GM23338 (cell line): Measurements from ENCODE around the gene SLC1A3. TPM values are rescaled to one million over a fixed set of nuclear protein-coding genes. Genes with fewer than 3 reads are reported as not detected.

Source experiments
- ATAC-seq: fragments of 200-7000 bp; cut with Tn5 transposase; 3 replicates; pipeline ENCODE4 v1.9.1; 2020
- DNase-seq: peaks from one replicate; pipeline ENCODE4 v3.0.0-alpha.2; 2015; ENCODE audit warnings: low spot score
- H2AFZ ChIP-seq: fragments of 200-600 bp; sonication (generic); 2 replicates; pipeline ENCODE4 v1.8.0; 2016; ENCODE audit warnings: antibody characterized with exemption, mild to moderate bottlenecking, moderate library complexity
- H3F3A ChIP-seq: fragments of 200-600 bp; sonication (generic); replicated peaks from 2 replicates; pipeline ENCODE4 v1.8.0; 2017; ENCODE audit warnings: antibody characterized with exemption, mixed run types, low read depth
- H3K27ac ChIP-seq: fragments of 200-600 bp; sonication (generic); 2 replicates; pipeline ENCODE4 v1.6.1; 2016; ENCODE audit warnings: low read depth
- H3K27me3 ChIP-seq: fragments of 200-600 bp; sonication (generic); 2 replicates; pipeline ENCODE4 v1.8.0; 2016; ENCODE audit warnings: mild to moderate bottlenecking, mixed run types, moderate library complexity; ENCODE audit not compliant: insufficient read depth
- H3K36me3 ChIP-seq: fragments of 200-600 bp; sonication (generic); 2 replicates; pipeline ENCODE4 v1.8.0; 2016; ENCODE audit warnings: mild to moderate bottlenecking; ENCODE audit not compliant: insufficient read depth
- H3K4me1 ChIP-seq: fragments of 200-600 bp; sonication (generic); 2 replicates; pipeline ENCODE4 v1.8.0; 2016; ENCODE audit warnings: mild to moderate bottlenecking, moderate library complexity; ENCODE audit not compliant: insufficient read depth
- H3K4me2 ChIP-seq: fragments of 200-600 bp; sonication (generic); 2 replicates; pipeline ENCODE4 v1.7.1; 2017; ENCODE audit warnings: mixed run types
- H3K4me3 ChIP-seq: fragments of 200-600 bp; sonication (generic); 2 replicates; pipeline ENCODE4 v1.6.1; 2016; ENCODE audit warnings: mixed run types
- H3K79me2 ChIP-seq: fragments of 200-600 bp; sonication (generic); replicated peaks from 2 replicates; pipeline ENCODE4 v1.8.0; 2017; ENCODE audit warnings: mild to moderate bottlenecking; ENCODE audit not compliant: insufficient read depth
- H3K9me2 ChIP-seq: fragments of 200-600 bp; sonication (generic); 2 replicates; pipeline ENCODE4 v1.8.0; 2017; ENCODE audit not compliant: insufficient read depth
- H4K20me1 ChIP-seq: fragments of 200-600 bp; sonication (generic); replicated peaks from 2 replicates; pipeline ENCODE4 v1.8.0; 2017; ENCODE audit warnings: mild to moderate bottlenecking; ENCODE audit not compliant: insufficient read depth
- H3K27ac Mint-ChIP-seq: 2 replicates; pipeline ENCODE4 v1.8.0; 2020; ENCODE audit warnings: inconsistent platforms, mild to moderate bottlenecking, moderate library complexity, mixed read lengths
- H3K27me3 Mint-ChIP-seq: 3 replicates; pipeline ENCODE4 v1.8.0; 2022; ENCODE audit warnings: low read depth, mild to moderate bottlenecking, moderate library complexity, mixed read lengths, inconsistent platforms; ENCODE audit not compliant: insufficient read depth, poor library complexity
- H3K36me3 Mint-ChIP-seq: 3 replicates; pipeline ENCODE4 v1.8.0; 2021; ENCODE audit warnings: low read depth, mild to moderate bottlenecking, inconsistent platforms, moderate library complexity, mixed read lengths
- H3K4me1 Mint-ChIP-seq: 3 replicates; pipeline ENCODE4 v1.8.0; 2020; ENCODE audit warnings: mild to moderate bottlenecking, inconsistent platforms, mixed read lengths
- H3K4me3 Mint-ChIP-seq: 3 replicates; pipeline ENCODE4 v1.8.0; 2021; ENCODE audit warnings: moderate library complexity, mild to moderate bottlenecking, inconsistent platforms, mixed read lengths
- H3K9me3 Mint-ChIP-seq: 3 replicates; pipeline ENCODE4 v1.8.0; 2020; ENCODE audit warnings: moderate library complexity, mild to moderate bottlenecking, inconsistent platforms, mixed read lengths
- CREB1 ChIP-seq: fragments of 250-450 bp; sonication (Bioruptor Pico); IDR thresholded peaks from 2 replicates; pipeline ENCODE4 v1.5.0; 2020; ENCODE audit warnings: low read depth, mild to moderate bottlenecking, moderate library complexity
- EZH2 ChIP-seq: fragments of 200-600 bp; sonication (generic); IDR thresholded peaks from one replicate; pipeline ENCODE4 v1.8.0; 2017; ENCODE audit warnings: antibody characterized with exemption, mild to moderate bottlenecking, low read depth; ENCODE audit not compliant: unreplicated experiment
- EZH2phosphoT487 ChIP-seq: fragments of 200-600 bp; sonication (generic); IDR thresholded peaks from one replicate; pipeline ENCODE4 v1.8.1; 2018; ENCODE audit warnings: antibody characterized with exemption; ENCODE audit not compliant: unreplicated experiment
- JUNB ChIP-seq: IDR thresholded peaks from one replicate; pipeline ENCODE4 v1.6.1; 2016; ENCODE audit warnings: antibody characterized with exemption; ENCODE audit not compliant: unreplicated experiment
- NANOG ChIP-seq: IDR thresholded peaks from 2 replicates; pipeline ENCODE4 v1.6.1; 2016; ENCODE audit warnings: antibody characterized with exemption, borderline replicate concordance
- POLR2AphosphoS5 ChIP-seq: IDR thresholded peaks from 2 replicates; pipeline ENCODE4 v1.6.1; 2016; ENCODE audit warnings: antibody characterized with exemption, low read depth
- STAT1 ChIP-seq: IDR thresholded peaks from one replicate; pipeline ENCODE4 v1.6.1; 2016; ENCODE audit warnings: antibody characterized with exemption; ENCODE audit not compliant: unreplicated experiment
- ZNF114 ChIP-seq: fragments of 250-450 bp; sonication (Bioruptor Pico); IDR thresholded peaks from 2 replicates; pipeline ENCODE4 v1.5.0; 2020; ENCODE audit warnings: mild to moderate bottlenecking, moderate library complexity
- ZNF331 ChIP-seq: fragments of 250-450 bp; sonication (Bioruptor Pico); IDR thresholded peaks from 2 replicates; pipeline ENCODE4 v1.5.0; 2020; ENCODE audit warnings: low read depth, mild to moderate bottlenecking, moderate library complexity
- polyA plus RNA-seq: library from polyadenylated mRNA; unstranded; fragments of >200 nt; fragmentation: Nextera tagmentation; extraction: Ambion mirVana; gene quantifications from 2 replicates; pipeline ENCODE4 v1.2.1, GENCODE V29; 2016
- total RNA-seq: library from RNA; depleted of rRNA; stranded (reverse); fragments of >200 nt; shearing (Covaris generic); gene quantifications from 2 replicates; pipeline ENCODE4 v1.2.3, GENCODE V29; 2014
- TF ChIP-seq, protein P1 (sequence below), 2 experiments: fragments of 200-600 bp in 1 of 2; sonication (generic) in 1 of 2; conservative IDR thresholded peaks; 2 replicates each; pipeline versions ENCODE4 v1.5.1 to v1.6.1; 2016 to 2017; ENCODE audit warnings: antibody characterized with exemption in 2 of 2, low read depth in 2 of 2, mild to moderate bottlenecking in 2 of 2, moderate library complexity in 1 of 2
- TF ChIP-seq, protein P2 (sequence below): fragments of 250-450 bp; sonication (Bioruptor Pico); IDR thresholded peaks from 2 replicates; pipeline ENCODE4 v1.5.0; 2020; ENCODE audit warnings: mild to moderate bottlenecking, moderate library complexity
- TF ChIP-seq, protein P3 (sequence below): IDR thresholded peaks from 2 replicates; pipeline ENCODE4 v1.6.1; 2016; ENCODE audit warnings: antibody characterized with exemption
- TF ChIP-seq, protein P4 (sequence below): IDR thresholded peaks from one replicate; pipeline ENCODE4 v1.6.1; 2018; ENCODE audit warnings: antibody characterized with exemption; ENCODE audit not compliant: unreplicated experiment

SLC1A3 gene
- total and polyA plus RNA-seq, 2 experiments from 2014 or later: 29.0 to 40.7 TPM

DNA sequence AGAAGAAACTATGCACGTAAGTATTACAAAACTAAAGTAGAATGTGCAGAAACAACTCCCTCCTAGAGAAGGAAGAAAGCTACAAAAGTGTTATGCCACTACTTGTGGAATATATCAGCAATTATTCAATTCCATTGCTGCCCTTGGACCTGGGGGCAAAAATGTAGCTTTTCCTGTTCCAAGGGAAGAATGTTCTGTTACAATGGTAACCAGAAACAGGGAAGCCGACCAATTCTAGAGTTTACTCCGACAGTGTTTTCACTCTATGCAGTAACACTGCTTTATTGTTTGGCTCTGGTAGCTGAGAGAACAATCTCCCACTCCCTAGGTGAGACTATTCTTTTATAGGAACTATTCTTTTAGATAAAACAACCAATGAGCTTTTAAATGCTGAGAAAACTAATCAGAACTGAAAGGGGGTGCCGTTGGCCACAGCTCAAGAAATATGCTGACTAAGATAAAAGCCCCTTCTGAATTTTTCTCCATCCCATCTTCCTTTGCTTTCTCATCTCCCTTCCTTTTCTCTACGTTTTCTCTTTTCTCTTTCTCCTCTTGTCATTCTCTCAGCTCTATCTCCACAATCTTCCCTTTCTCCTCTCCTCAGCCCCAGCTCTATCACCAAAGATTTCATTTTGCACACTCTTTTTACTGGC lies 54.1 kb downstream of the SLC1A3 start:
- peaks cover 10% of the 10 kb centered on the region; the same call in 1 of the 2 replicates for H3K4me1 ChIP-seq
- no peaks in the 10 kb centered on the region for H3K79me2 ChIP-seq
- peaks cover 35% of the 10 kb centered on the region for H3K4me1 Mint-ChIP-seq
- no peaks in the 10 kb centered on the region for H3K9me3 Mint-ChIP-seq
- H3K36me3 ChIP-seq: no peaks in the 10 kb centered on the region
- no peaks in the 10 kb centered on the region for H3F3A ChIP-seq
- H3K27me3 Mint-ChIP-seq: no peaks in the 10 kb centered on the region
- no peaks in the 10 kb centered on the region for H3K27me3 ChIP-seq
- no peak overlapping the region; the same call in 1 of the 2 replicates for H3K27ac Mint-ChIP-seq
- no peak for TF ChIP-seq ZNF331
- TF ChIP-seq STAT1: no peak
- TF ChIP-seq POLR2AphosphoS5: no peak
- TF ChIP-seq, protein P1, sequence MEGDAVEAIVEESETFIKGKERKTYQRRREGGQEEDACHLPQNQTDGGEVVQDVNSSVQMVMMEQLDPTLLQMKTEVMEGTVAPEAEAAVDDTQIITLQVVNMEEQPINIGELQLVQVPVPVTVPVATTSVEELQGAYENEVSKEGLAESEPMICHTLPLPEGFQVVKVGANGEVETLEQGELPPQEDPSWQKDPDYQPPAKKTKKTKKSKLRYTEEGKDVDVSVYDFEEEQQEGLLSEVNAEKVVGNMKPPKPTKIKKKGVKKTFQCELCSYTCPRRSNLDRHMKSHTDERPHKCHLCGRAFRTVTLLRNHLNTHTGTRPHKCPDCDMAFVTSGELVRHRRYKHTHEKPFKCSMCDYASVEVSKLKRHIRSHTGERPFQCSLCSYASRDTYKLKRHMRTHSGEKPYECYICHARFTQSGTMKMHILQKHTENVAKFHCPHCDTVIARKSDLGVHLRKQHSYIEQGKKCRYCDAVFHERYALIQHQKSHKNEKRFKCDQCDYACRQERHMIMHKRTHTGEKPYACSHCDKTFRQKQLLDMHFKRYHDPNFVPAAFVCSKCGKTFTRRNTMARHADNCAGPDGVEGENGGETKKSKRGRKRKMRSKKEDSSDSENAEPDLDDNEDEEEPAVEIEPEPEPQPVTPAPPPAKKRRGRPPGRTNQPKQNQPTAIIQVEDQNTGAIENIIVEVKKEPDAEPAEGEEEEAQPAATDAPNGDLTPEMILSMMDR (conservative IDR thresholded peaks at IDR 0.05; ENCODE audit: low read depth in 2 of 2): no peak
- TF ChIP-seq, protein P2, sequence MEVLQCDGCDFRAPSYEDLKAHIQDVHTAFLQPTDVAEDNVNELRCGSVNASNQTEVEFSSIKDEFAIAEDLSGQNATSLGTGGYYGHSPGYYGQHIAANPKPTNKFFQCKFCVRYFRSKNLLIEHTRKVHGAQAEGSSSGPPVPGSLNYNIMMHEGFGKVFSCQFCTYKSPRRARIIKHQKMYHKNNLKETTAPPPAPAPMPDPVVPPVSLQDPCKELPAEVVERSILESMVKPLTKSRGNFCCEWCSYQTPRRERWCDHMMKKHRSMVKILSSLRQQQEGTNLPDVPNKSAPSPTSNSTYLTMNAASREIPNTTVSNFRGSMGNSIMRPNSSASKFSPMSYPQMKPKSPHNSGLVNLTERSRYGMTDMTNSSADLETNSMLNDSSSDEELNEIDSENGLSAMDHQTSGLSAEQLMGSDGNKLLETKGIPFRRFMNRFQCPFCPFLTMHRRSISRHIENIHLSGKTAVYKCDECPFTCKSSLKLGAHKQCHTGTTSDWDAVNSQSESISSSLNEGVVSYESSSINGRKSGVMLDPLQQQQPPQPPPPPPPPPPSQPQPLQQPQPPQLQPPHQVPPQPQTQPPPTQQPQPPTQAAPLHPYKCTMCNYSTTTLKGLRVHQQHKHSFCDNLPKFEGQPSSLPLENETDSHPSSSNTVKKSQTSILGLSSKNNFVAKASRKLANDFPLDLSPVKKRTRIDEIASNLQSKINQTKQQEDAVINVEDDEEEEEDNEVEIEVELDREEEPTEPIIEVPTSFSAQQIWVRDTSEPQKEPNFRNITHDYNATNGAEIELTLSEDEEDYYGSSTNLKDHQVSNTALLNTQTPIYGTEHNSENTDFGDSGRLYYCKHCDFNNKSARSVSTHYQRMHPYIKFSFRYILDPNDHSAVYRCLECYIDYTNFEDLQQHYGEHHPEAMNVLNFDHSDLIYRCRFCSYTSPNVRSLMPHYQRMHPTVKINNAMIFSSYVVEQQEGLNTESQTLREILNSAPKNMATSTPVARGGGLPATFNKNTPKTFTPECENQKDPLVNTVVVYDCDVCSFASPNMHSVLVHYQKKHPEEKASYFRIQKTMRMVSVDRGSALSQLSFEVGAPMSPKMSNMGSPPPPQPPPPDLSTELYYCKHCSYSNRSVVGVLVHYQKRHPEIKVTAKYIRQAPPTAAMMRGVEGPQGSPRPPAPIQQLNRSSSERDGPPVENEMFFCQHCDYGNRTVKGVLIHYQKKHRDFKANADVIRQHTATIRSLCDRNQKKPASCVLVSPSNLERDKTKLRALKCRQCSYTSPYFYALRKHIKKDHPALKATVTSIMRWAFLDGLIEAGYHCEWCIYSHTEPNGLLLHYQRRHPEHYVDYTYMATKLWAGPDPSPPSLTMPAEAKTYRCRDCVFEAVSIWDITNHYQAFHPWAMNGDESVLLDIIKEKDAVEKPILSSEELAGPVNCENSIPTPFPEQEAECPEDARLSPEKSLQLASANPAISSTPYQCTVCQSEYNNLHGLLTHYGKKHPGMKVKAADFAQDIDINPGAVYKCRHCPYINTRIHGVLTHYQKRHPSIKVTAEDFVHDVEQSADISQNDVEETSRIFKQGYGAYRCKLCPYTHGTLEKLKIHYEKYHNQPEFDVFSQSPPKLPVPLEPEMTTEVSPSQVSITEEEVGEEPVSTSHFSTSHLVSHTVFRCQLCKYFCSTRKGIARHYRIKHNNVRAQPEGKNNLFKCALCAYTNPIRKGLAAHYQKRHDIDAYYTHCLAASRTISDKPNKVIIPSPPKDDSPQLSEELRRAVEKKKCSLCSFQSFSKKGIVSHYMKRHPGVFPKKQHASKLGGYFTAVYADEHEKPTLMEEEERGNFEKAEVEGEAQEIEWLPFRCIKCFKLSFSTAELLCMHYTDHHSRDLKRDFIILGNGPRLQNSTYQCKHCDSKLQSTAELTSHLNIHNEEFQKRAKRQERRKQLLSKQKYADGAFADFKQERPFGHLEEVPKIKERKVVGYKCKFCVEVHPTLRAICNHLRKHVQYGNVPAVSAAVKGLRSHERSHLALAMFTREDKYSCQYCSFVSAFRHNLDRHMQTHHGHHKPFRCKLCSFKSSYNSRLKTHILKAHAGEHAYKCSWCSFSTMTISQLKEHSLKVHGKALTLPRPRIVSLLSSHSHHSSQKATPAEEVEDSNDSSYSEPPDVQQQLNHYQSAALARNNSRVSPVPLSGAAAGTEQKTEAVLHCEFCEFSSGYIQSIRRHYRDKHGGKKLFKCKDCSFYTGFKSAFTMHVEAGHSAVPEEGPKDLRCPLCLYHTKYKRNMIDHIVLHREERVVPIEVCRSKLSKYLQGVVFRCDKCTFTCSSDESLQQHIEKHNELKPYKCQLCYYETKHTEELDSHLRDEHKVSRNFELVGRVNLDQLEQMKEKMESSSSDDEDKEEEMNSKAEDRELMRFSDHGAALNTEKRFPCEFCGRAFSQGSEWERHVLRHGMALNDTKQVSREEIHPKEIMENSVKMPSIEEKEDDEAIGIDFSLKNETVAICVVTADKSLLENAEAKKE (CRISPR knock-in tag): no peak
- TF ChIP-seq, protein P3, sequence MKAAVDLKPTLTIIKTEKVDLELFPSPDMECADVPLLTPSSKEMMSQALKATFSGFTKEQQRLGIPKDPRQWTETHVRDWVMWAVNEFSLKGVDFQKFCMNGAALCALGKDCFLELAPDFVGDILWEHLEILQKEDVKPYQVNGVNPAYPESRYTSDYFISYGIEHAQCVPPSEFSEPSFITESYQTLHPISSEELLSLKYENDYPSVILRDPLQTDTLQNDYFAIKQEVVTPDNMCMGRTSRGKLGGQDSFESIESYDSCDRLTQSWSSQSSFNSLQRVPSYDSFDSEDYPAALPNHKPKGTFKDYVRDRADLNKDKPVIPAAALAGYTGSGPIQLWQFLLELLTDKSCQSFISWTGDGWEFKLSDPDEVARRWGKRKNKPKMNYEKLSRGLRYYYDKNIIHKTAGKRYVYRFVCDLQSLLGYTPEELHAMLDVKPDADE: no peak
- TF ChIP-seq ZNF114 (CRISPR knock-in tag): no peak
- TF ChIP-seq, protein P4, sequence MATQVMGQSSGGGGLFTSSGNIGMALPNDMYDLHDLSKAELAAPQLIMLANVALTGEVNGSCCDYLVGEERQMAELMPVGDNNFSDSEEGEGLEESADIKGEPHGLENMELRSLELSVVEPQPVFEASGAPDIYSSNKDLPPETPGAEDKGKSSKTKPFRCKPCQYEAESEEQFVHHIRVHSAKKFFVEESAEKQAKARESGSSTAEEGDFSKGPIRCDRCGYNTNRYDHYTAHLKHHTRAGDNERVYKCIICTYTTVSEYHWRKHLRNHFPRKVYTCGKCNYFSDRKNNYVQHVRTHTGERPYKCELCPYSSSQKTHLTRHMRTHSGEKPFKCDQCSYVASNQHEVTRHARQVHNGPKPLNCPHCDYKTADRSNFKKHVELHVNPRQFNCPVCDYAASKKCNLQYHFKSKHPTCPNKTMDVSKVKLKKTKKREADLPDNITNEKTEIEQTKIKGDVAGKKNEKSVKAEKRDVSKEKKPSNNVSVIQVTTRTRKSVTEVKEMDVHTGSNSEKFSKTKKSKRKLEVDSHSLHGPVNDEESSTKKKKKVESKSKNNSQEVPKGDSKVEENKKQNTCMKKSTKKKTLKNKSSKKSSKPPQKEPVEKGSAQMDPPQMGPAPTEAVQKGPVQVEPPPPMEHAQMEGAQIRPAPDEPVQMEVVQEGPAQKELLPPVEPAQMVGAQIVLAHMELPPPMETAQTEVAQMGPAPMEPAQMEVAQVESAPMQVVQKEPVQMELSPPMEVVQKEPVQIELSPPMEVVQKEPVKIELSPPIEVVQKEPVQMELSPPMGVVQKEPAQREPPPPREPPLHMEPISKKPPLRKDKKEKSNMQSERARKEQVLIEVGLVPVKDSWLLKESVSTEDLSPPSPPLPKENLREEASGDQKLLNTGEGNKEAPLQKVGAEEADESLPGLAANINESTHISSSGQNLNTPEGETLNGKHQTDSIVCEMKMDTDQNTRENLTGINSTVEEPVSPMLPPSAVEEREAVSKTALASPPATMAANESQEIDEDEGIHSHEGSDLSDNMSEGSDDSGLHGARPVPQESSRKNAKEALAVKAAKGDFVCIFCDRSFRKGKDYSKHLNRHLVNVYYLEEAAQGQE: no peak
- TF ChIP-seq EZH2: no peak
- TF ChIP-seq EZH2phosphoT487: no peak
- no peak for TF ChIP-seq JUNB
- no peak for TF ChIP-seq NANOG
- TF ChIP-seq CREB1 (CRISPR knock-in tag): no peak
- H2AFZ ChIP-seq: no peak overlapping the region
- no peak overlapping the region for H3K4me3 Mint-ChIP-seq
- no peak for DNase-seq
- no peak overlapping the region for H3K27ac ChIP-seq
- ATAC-seq: no peak
- H4K20me1 ChIP-seq: no peaks in the 10 kb centered on the region; the same call in 1 of the 2 replicates
- H3K4me2 ChIP-seq: no peak overlapping the region
- H3K36me3 Mint-ChIP-seq: no peaks in the 10 kb centered on the region
- H3K4me3 ChIP-seq: no peak overlapping the region
- H3K9me2 ChIP-seq: no peaks in the 10 kb centered on the region
